Measurements from ENCODE around the gene XKR3. TPM values are rescaled to one million over a fixed set of nuclear protein-coding genes. Genes with fewer than 3 reads are reported as not detected.
"Not testable (repeated sequence)": the region's sequence is repeated elsewhere in the genome, so short reads cannot be mapped to it uniquely, and the experiment has no call there.

Gene XKR3
- total and polyA plus RNA-seq, 8 donors: not detected

- WGBS, 2 donors: 46 to 69% methylated on average over 3 of the region's 3 CpGs
- ATAC-seq (no peak), FAIRE-seq (no peak), DNase-seq (no peak)
- no peaks in the 10 kb centered on the region for H3K4me1 ChIP-seq
- H3K36me3 ChIP-seq: no peaks in the 10 kb centered on the region
- intact Hi-C loops (cut with DNase I): no loop called here
- H3K27ac ChIP-seq: no peak overlapping the region
- H3K9me3 ChIP-seq: no peaks in the 10 kb centered on the region
- no peak for TF ChIP-seq CTCF (IDR thresholded peaks at IDR 0.05)
- H3K27me3 ChIP-seq: no peaks in the 10 kb centered on the region
- no peak overlapping the region for H3K4me3 ChIP-seq
Measured at GRCh38 chr22:16801088-16801487, 24.1 kb downstream of the XKR3 start.

DNA sequence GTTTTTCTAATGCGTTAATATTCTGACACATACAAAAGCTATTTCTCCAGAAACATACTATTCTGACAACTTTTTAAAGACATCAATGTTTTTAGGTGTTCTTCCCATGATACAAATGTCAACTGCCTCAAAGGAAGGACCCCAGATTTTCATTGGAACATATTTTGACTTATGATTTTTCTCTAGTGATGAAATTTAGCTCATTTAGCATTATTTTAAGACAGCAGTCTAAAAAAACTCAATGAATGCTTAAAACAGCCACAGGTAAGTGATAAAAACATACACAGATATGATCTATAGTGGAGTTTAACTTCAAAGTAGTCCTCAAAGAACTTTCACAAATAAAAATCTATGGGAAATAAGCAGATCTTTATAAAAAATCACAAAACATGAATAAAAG, 24.9 kb downstream of the XKR3 start:
- ATAC-seq (no peak), FAIRE-seq (no peak), DNase-seq (no peak)
- intact Hi-C loops (cut with DNase I): no loop called here
- no peak for TF ChIP-seq CTCF (IDR thresholded peaks at IDR 0.05)
- H3K36me3 ChIP-seq: no peaks in the 10 kb centered on the region
- no peaks in the 10 kb centered on the region for H3K27me3 ChIP-seq
- no peak overlapping the region for H3K4me3 ChIP-seq
- H3K4me1 ChIP-seq: no peaks in the 10 kb centered on the region
- no peaks in the 10 kb centered on the region for H3K9me3 ChIP-seq
- no peak overlapping the region for H3K27ac ChIP-seq
- 51 to 64% methylated on average over 1 of the region's 1 CpG for WGBS, 2 donors

- FAIRE-seq; H3K36me3 ChIP-seq; H3K4me3 ChIP-seq; DNase-seq; intact Hi-C loops (cut with DNase I); ATAC-seq; H3K4me1 ChIP-seq; H3K9me3 ChIP-seq; H3K27me3 ChIP-seq; H3K27ac ChIP-seq: not testable (repeated sequence)
- WGBS, 2 donors: 80 to 84% methylated on average over 1 of the region's 1 CpG
Measured at GRCh38 chr22:16795504-16795903, 29.7 kb downstream of the XKR3 start.

- Histone ChIP-seq H3K4me3 (no peak overlapping the region), H3K36me3 (no peaks in the 10 kb centered on the region), H3K27ac (no peak overlapping the region), H3K27me3 (peaks cover 0 to 4% (median 0%) of the 10 kb centered on the region in 4 donors), H3K4me1 (no peaks in the 10 kb centered on the region), H3K9me3 (no peaks in the 10 kb centered on the region)
- intact Hi-C loops (cut with DNase I): no loop called here
- 52 to 83% methylated on average over 1 of the region's 1 CpG for WGBS, 2 donors
- DNase-seq (no peak), ATAC-seq (no peak), FAIRE-seq (no peak)
- no peak for TF ChIP-seq CTCF (IDR thresholded peaks at IDR 0.05)
Measured at GRCh38 chr22:16793831-16794230, 31.4 kb downstream of the XKR3 start.

DNA sequence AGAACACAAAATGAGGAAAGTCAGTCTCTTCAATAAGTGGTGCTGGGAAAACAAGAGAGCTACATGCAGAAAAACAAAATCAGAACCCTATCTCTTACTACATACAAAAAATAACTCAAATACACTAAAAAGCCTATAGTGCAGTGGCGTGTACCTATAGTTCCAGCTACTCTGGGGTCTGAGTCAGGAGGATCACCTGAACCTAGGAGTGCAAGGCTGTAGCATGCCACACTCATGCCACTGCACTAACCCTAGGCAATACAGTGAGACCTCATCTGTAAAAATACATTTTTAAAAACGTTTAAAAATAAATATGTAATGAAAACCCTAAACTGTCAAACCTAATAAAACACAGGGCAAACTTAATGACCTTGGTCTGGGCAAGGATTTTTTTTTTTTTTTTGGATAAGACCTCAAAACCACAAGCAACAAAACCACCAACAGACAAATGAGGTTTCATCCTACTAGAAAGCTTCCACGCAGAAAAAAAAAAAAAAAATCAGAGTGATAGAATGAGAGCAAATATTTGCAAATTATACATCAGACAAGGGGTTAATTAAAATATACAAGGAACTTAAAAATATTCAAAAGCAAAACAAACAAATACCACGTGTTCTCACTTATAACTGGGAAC, 35.2 kb downstream of the XKR3 start:
- no peak for TF ChIP-seq CTCF (IDR thresholded peaks at IDR 0.05)
- Histone ChIP-seq H3K27me3 (peaks cover 0 to 4% (median 0%) of the 10 kb centered on the region in 4 donors), H3K36me3 (no peaks in the 10 kb centered on the region), H3K4me3 (no peak overlapping the region), H3K4me1 (no peaks in the 10 kb centered on the region), H3K27ac (no peak overlapping the region), H3K9me3 (no peaks in the 10 kb centered on the region)
- 29 to 33% methylated on average over 4 of the region's 4 CpGs for WGBS, 2 donors
- FAIRE-seq (no peak), DNase-seq (no peak), ATAC-seq (no peak)
- intact Hi-C loops (cut with DNase I): loop anchor here in 1 of 3 donors (10.0 kb wide), 1 partner anchor 75 kb away; no protein-coding TSS in a partner anchor
